Activated CD4-positive, alpha-beta T cell treated with anti-CD3 and anti-CD28 coated beads for 36 hours (primary cell): ENCODE measurements around the gene SERPINA12. TPM values are rescaled to one million over a fixed set of nuclear protein-coding genes. Genes with fewer than 3 reads are reported as not detected.

ENCODE experiments used
- ATAC-seq: fragments of 200-7000 bp; cut with Tn5 transposase; one replicate; pipeline ENCODE4 v1.10.0; 2021; ENCODE audit warnings: mild to moderate bottlenecking, moderate library complexity
- CTCF ChIA-PET: fragments of 350-600 bp; sonication (Branson Sonifier 250); formaldehyde crosslinking; loops from one replicate; lab custom pipeline; 2021; ENCODE audit warnings: antibody characterized with exemption; lab: Charles Lee
- POLR2A ChIA-PET: fragments of 350-600 bp; sonication (Branson Sonifier 250); formaldehyde crosslinking; loops from one replicate; lab custom pipeline; 2021; ENCODE audit warnings: antibody characterized with exemption, inconsistent platforms; lab: Charles Lee
- DNase-seq: peaks from one replicate; pipeline ENCODE4 v3.0.0-alpha.2; 2020
- H3K27ac Mint-ChIP-seq: one replicate; pipeline ENCODE4 v1.8.0; 2021; ENCODE audit warnings: mixed read lengths
- H3K27me3 Mint-ChIP-seq: one replicate; pipeline ENCODE4 v1.8.0; 2021; ENCODE audit warnings: mixed read lengths
- H3K36me3 Mint-ChIP-seq: one replicate; pipeline ENCODE4 v1.8.0; 2021; ENCODE audit warnings: low read depth, mixed read lengths
- H3K4me1 Mint-ChIP-seq: one replicate; pipeline ENCODE4 v1.8.0; 2021; ENCODE audit warnings: mixed read lengths
- H3K4me3 Mint-ChIP-seq: one replicate; pipeline ENCODE4 v1.8.0; 2021; ENCODE audit warnings: mild to moderate bottlenecking, moderate library complexity, mixed read lengths
- H3K9me3 Mint-ChIP-seq: one replicate; pipeline ENCODE4 v1.8.0; 2021; ENCODE audit warnings: low read depth, mixed read lengths
- intact Hi-C, 2 experiments: fragments of 100-400 bp; cut with DNase I in 1 of 2; cut with micrococcal nuclease in 1 of 2; formaldehyde crosslinking; loops; one replicate each; pipeline versions ENCODE4 v1.14.2 to v1.15.1; 2022 to 2024; cut with DNase I, micrococcal nuclease
- total RNA-seq, 2 experiments: library from RNA; stranded (reverse); gene quantifications; one replicate each; pipeline ENCODE4 v1.2.3, GENCODE V29; 2021

Gene SERPINA12
- total RNA-seq, 2 experiments from 2014 or later: not detected

DNA sequence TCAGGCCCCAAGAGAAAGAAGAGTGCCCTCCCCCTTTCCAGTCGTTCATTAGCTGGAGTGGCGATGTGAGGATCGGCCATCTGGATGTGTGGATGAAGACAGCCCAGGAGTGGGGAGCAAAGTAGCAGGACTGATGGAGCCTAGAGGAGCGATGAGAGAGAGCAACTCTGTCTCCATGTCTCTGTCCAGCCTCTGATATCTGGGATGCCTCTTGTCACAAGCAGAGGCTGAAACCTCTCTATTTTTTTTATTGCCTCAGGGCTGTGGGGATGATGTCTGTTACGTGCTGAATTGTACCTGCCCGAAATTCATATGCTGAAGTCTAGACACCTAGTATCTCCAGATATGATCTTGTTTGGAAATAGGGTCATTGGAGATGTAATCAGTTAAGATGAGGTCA is 59.3 kb downstream of the SERPINA12 start:
- Mint-ChIP-seq H3K27ac (no peak overlapping the region), H3K4me1 (no peaks in the 10 kb centered on the region), H3K4me3 (no peak overlapping the region), H3K27me3 (peaks cover 25% of the 10 kb centered on the region), H3K9me3 (no peaks in the 10 kb centered on the region), H3K36me3 (no peaks in the 10 kb centered on the region)
- ATAC-seq (no peak), DNase-seq (no peak)
- POLR2A ChIA-PET: no interaction called here
- CTCF ChIA-PET: no interaction called here
- intact Hi-C loops: no loop called here

DNA sequence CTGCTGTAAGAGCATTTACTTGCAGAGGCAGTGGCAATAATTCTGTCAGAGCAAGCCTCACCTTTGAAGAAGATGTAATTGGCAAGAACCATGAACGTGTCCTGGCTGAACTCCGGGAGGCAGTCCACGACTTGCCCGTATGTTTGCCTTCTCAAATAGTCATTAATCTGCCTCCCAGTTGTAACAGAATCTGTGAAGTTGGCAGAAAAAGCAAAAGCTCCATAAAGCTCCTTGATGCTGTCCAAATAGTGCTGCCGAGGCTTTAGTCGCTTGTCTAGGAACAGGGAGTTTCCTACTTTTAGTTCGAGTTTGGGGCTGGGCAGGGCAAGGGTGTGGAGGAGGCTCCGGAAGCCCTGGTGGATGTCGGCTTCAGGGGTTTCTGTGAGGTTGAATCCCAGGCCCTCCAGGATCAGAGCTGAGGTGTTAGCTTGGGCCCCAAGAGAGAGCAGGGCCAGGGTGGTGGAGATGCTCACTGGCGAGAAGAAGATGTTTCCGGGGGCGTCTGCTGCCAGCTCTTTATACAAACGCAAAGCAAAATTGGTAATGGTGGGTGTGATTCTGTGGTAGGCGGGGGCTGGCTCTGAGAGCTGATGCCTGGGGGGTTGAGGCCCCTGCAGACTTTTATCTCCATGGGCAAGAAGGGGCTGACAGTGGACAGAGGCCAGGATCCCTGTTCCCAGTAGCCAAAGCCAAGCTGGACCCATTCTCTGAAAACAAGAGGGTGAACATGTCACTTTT is 61.0 kb downstream of the SERPINA12 start:
- no peak for ATAC-seq
- intact Hi-C loops: no loop called here
- Mint-ChIP-seq H3K36me3 (no peaks in the 10 kb centered on the region), H3K9me3 (no peaks in the 10 kb centered on the region), H3K4me1 (no peaks in the 10 kb centered on the region), H3K4me3 (no peak overlapping the region), H3K27me3 (peaks cover 13% of the 10 kb centered on the region), H3K27ac (no peak overlapping the region)
- no peak for DNase-seq
- ChIA-PET CTCF (interaction anchor here (1.1 to 1.5 kb wide), 2 partner anchors 12 to 15 kb away, joined by 3 to 4 read pairs; no protein-coding TSS in a partner anchor), POLR2A (no interaction called here)

- no peak for DNase-seq
- intact Hi-C loops: no loop called here
- Mint-ChIP-seq H3K27me3 (peaks cover 6% of the 10 kb centered on the region), H3K27ac (no peak overlapping the region), H3K4me1 (no peaks in the 10 kb centered on the region), H3K9me3 (no peaks in the 10 kb centered on the region), H3K4me3 (no peak overlapping the region), H3K36me3 (no peaks in the 10 kb centered on the region)
- no peak for ATAC-seq
- POLR2A ChIA-PET: no interaction called here
- CTCF ChIA-PET: interaction anchor here (0.8 to 1.9 kb wide), 4 partner anchors 11 to 18 kb away, joined by 3 to 6 read pairs (median 4); no protein-coding TSS in a partner anchor
Measured at GRCh38 chr14:94447206-94447605, 62.1 kb downstream of the SERPINA12 start.

GRCh38 chr14:94446126-94446525 is 63.1 kb downstream of the SERPINA12 start:
- CTCF ChIA-PET: interaction anchor here (0.6 to 1.9 kb wide), 3 partner anchors 10 to 505 kb away, joined by 3 to 6 read pairs (median 3); no protein-coding TSS in a partner anchor
- peaks cover 7% of the 10 kb centered on the region for H3K27me3 Mint-ChIP-seq
- intact Hi-C loops: no loop called here
- no peak overlapping the region for H3K4me3 Mint-ChIP-seq
- no peak for ATAC-seq
- H3K4me1 Mint-ChIP-seq: no peaks in the 10 kb centered on the region
- H3K27ac Mint-ChIP-seq: no peak overlapping the region
- no peak for DNase-seq
- H3K9me3 Mint-ChIP-seq: no peaks in the 10 kb centered on the region
- POLR2A ChIA-PET: no interaction called here
- no peaks in the 10 kb centered on the region for H3K36me3 Mint-ChIP-seq

DNA sequence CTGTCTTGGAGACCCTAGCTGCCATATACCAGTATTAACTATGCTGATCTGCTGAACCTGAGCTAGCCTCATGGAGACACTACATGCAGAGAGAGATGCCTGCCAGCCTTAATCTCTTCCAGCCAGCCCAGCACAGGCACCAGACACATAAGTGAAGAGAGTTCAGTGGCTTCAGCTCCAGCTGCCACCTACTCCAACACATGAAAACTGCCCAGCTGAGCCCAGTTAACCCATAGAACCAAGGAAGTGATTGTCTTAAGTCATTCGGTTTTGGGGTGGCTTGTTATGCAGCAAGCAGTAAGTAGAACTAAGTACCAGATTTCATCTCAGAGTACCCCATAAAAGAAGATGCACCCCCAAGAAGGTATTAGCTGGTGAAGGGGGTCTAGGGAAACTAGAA is 64.3 kb downstream of the SERPINA12 start:
- H3K27ac Mint-ChIP-seq: no peak overlapping the region
- ATAC-seq: no peak
- ChIA-PET CTCF (interaction anchor here (0.7 kb wide), 2 partner anchors 88 to 105 kb away, joined by 3 to 4 read pairs; no protein-coding TSS in a partner anchor), POLR2A (no interaction called here)
- H3K27me3 Mint-ChIP-seq: peaks cover 2% of the 10 kb centered on the region
- H3K9me3 Mint-ChIP-seq: no peaks in the 10 kb centered on the region
- no peak overlapping the region for H3K4me3 Mint-ChIP-seq
- DNase-seq: no peak
- intact Hi-C loops: no loop called here
- H3K4me1 Mint-ChIP-seq: no peaks in the 10 kb centered on the region
- no peaks in the 10 kb centered on the region for H3K36me3 Mint-ChIP-seq

GRCh38 chr14:94441531-94442205 is 67.6 kb downstream of the SERPINA12 start:
- no peak for ATAC-seq
- POLR2A ChIA-PET: no interaction called here

GRCh38 chr14:94441130-94441529 is 68.1 kb downstream of the SERPINA12 start:
- no peaks in the 10 kb centered on the region for H3K4me1 Mint-ChIP-seq
- ATAC-seq: no peak
- POLR2A ChIA-PET: no interaction called here

More at GRCh38 chr14:94441531-94442205, 67.6 kb downstream of the SERPINA12 start:
- Mint-ChIP-seq H3K27me3 (peaks cover 3% of the 10 kb centered on the region), H3K4me1 (no peaks in the 10 kb centered on the region), H3K4me3 (no peak overlapping the region), H3K27ac (no peak overlapping the region), H3K36me3 (no peaks in the 10 kb centered on the region), H3K9me3 (no peaks in the 10 kb centered on the region)
- intact Hi-C loops: no loop called here
- CTCF ChIA-PET: no interaction called here
- DNase-seq: no peak

GRCh38 chr14:94439453-94440057 is 69.7 kb downstream of the SERPINA12 start:
- intact Hi-C loops: no loop called here

More at GRCh38 chr14:94441130-94441529, 68.1 kb downstream of the SERPINA12 start:
- CTCF ChIA-PET: no interaction called here
- Mint-ChIP-seq H3K27ac (no peak overlapping the region), H3K36me3 (no peaks in the 10 kb centered on the region), H3K27me3 (peaks cover 3% of the 10 kb centered on the region), H3K9me3 (no peaks in the 10 kb centered on the region), H3K4me3 (no peak overlapping the region)
- intact Hi-C loops: no loop called here
- DNase-seq: no peak

More at GRCh38 chr14:94439453-94440057, 69.7 kb downstream of the SERPINA12 start:
- Mint-ChIP-seq H3K9me3 (no peaks in the 10 kb centered on the region), H3K27ac (no peak overlapping the region), H3K4me1 (no peaks in the 10 kb centered on the region), H3K4me3 (no peak overlapping the region), H3K36me3 (no peaks in the 10 kb centered on the region), H3K27me3 (peaks cover 8% of the 10 kb centered on the region)
- ATAC-seq (no peak), DNase-seq (no peak)
- ChIA-PET CTCF (interaction anchor here (0.6 kb wide), 1 partner anchor 18 kb away, joined by 3 read pairs; no protein-coding TSS in a partner anchor), POLR2A (no interaction called here)

Other genes with a start within 250 kb of the SERPINA12 start
- not detected for gene SERPINA10, start 216.2 kb downstream of the SERPINA12 start, total RNA-seq
- gene SERPINA6, start 186.1 kb downstream of the SERPINA12 start, total RNA-seq: not detected
- gene SERPINA2, start 142.8 kb downstream of the SERPINA12 start, total RNA-seq: not detected
- gene SERPINA1, start 120.9 kb downstream of the SERPINA12 start, total RNA-seq: 100 to 1,000 TPM; 102 to 140 TPM
- gene SERPINA11, start 56.7 kb downstream of the SERPINA12 start, total RNA-seq: not detected
- gene SERPINA9, start 33.3 kb downstream of the SERPINA12 start, total RNA-seq: not detected
- not detected for gene SERPINA4, start 52.0 kb upstream of the SERPINA12 start, total RNA-seq
- gene SERPINA5, start 72.0 kb upstream of the SERPINA12 start, total RNA-seq: not detected
- not detected for gene SERPINA3, start 102.9 kb upstream of the SERPINA12 start, total RNA-seq